Mesodermal cell (in vitro differentiated cells): ENCODE data around the gene SLC38A6.
"Not testable (repeated sequence)": the region's sequence is repeated elsewhere in the genome, so short reads cannot be mapped to it uniquely, and the experiment has no call there.

Experiments
- H3K27ac ChIP-seq: 2 replicates; pipeline ENCODE4 v1.7.0; 2013; ENCODE audit warnings: mild to moderate bottlenecking, low read depth, low read length, moderate library complexity; ENCODE audit not compliant: severe bottlenecking
- H3K36me3 ChIP-seq: 2 replicates; pipeline ENCODE4 v1.7.1; 2013; ENCODE audit warnings: mild to moderate bottlenecking, low read length, moderate library complexity; ENCODE audit not compliant: control insufficient read depth, insufficient read depth
- H3K4me1 ChIP-seq: one replicate; pipeline ENCODE4 v1.7.1; 2013; ENCODE audit warnings: mild to moderate bottlenecking, low read length; ENCODE audit not compliant: insufficient read depth, control insufficient read depth, poor library complexity, severe bottlenecking
- H3K4me3 ChIP-seq: 2 replicates; pipeline ENCODE4 v1.7.0; 2013; ENCODE audit warnings: low read length, control low read depth, mild to moderate bottlenecking; ENCODE audit not compliant: insufficient read depth, poor library complexity, severe bottlenecking; ENCODE audit errors: extremely low read depth
- H3K9me3 ChIP-seq: 2 replicates; pipeline ENCODE4 v1.7.1; 2013; ENCODE audit warnings: mild to moderate bottlenecking, low read length, moderate library complexity; ENCODE audit not compliant: control insufficient read depth
- WGBS, 2 experiments: methylation state at CpG; one replicate each; pipeline ENCODE4 v1.1.5; 2013; ENCODE audit warnings: missing lambda C conversion rate in 2 of 2; ENCODE audit not compliant: insufficient coverage in 2 of 2; 5-methylcytosine and 5-hydroxymethylcytosine counted together

Gene SLC38A6

DNA sequence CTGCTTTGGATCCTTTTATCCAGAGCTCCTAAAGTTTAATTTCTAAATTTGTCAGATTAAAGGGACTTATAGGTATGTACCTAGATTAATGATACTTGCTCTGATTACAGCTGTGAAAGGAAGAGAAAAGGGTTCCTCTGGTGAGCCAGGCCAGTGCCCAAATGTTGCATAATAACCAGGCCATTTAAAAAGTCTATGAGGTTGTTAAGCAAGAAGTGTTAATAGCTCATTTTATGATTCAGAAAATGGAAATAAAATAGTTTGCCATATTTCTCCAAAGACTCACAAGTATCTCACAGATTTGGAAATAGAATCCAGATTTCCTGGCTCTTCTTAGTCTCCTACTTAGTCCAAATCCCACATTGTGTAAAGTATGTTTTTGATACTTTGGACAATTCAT is 67.6 kb downstream of the SLC38A6 start:
- Histone ChIP-seq H3K27ac (no peak overlapping the region), H3K9me3 (no peaks in the 10 kb centered on the region)

DNA sequence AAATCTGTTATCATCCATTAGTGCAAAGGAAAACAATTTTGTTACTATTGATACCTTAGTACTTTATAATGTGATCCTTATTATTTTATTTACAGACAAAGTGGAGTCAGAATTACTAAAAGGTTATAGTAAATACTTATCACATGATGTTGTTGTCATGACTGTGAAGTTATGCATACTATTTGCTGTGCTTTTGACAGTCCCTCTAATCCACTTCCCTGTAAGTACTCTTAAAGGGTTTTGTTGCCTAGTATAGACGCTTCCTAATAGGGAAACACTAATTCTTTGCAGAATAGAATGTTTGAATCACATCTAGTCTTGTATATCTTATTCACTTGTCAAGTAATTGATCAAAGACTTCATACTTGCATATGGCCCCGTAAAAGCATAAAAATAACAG is 69.4 kb downstream of the SLC38A6 start:
- no peak overlapping the region for H3K4me3 ChIP-seq
- WGBS, 2 experiments: 86% methylated on average over 1 of the region's 2 CpGs; no CpG with 5 or more reads in 1 of the 2 experiments
- H3K9me3 ChIP-seq: no peaks in the 10 kb centered on the region
- no peaks in the 10 kb centered on the region for H3K36me3 ChIP-seq
- H3K27ac ChIP-seq: no peak overlapping the region
- H3K4me1 ChIP-seq: no peaks in the 10 kb centered on the region

More for the DNA sequence above, 67.6 kb downstream of the SLC38A6 start:
- H3K36me3 ChIP-seq: no peaks in the 10 kb centered on the region
- H3K4me1 ChIP-seq: no peaks in the 10 kb centered on the region
- H3K4me3 ChIP-seq: no peak overlapping the region

DNA sequence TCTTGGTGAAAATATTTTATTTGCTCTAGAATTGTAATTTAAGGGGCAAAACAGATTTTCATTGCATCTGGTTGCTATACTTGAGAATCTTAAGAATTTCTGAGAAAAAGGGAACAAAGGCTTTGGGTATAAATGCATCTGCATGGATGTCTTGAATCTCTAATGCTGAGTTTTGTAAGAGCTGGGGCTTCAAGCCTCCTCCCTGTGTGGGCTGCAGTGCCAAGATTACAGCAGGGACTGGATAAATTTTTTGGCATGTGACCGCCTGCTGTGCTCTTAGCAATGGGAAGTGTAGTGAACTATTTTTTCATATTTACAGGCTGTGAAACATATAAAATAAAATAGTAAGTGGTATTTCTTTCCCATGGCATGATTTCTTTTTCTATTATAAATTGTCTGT is 70.0 kb downstream of the SLC38A6 start:
- H3K9me3 ChIP-seq: no peaks in the 10 kb centered on the region
- H3K4me3 ChIP-seq: no peak overlapping the region
- no peaks in the 10 kb centered on the region for H3K4me1 ChIP-seq
- no peak overlapping the region for H3K27ac ChIP-seq
- H3K36me3 ChIP-seq: no peaks in the 10 kb centered on the region
- no CpG with 5 or more reads among the region's 1 CpG for WGBS, 2 experiments

DNA sequence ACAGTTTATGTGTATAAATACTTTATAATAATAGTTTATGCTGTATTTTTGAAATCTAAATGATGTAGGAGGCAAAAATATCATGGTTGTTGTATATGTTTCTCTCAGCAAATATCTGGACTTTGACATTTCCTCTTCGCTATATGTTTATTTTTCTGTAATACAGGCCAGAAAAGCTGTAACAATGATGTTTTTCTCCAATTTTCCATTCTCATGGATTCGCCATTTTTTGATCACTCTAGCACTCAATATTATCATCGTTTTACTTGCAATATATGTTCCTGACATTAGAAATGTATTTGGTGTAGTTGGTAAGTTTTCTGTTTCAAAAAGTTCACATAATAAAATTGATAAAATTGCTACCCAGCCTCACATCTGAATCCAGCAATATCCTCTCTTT is 70.6 kb downstream of the SLC38A6 start:
- H3K36me3 ChIP-seq: no peaks in the 10 kb centered on the region
- no peak overlapping the region for H3K27ac ChIP-seq
- no peaks in the 10 kb centered on the region for H3K4me1 ChIP-seq
- H3K9me3 ChIP-seq: no peaks in the 10 kb centered on the region
- no CpG with 5 or more reads among the region's 3 CpGs for WGBS, 2 experiments
- H3K4me3 ChIP-seq: no peak overlapping the region

DNA sequence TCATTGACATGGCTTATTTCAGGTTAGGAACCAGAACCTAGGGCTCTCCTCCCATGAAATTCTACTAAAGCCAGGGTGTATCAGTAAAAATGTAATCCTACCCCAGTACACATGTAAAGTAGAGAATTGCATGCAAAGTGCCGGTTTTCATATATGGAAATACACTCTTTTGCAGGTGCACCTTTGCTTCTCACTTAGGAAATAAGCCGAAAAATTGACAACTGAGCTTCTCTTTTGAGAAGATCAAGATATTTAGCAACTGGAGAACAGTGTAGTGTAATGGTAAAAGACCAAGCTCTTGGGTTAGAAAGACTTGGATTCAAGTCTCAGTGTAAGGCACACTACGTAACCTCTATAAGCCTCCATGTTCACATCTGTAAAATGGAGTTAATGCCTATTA is 82.4 kb downstream of the SLC38A6 start:
- Histone ChIP-seq H3K9me3 (no peaks in the 10 kb centered on the region), H3K4me1 (no peaks in the 10 kb centered on the region), H3K27ac (no peak overlapping the region), H3K4me3 (no peak overlapping the region), H3K36me3 (no peaks in the 10 kb centered on the region)
- 88 to 100% methylated on average over 2 to 3 of the region's 3 CpGs for WGBS, 2 experiments

DNA sequence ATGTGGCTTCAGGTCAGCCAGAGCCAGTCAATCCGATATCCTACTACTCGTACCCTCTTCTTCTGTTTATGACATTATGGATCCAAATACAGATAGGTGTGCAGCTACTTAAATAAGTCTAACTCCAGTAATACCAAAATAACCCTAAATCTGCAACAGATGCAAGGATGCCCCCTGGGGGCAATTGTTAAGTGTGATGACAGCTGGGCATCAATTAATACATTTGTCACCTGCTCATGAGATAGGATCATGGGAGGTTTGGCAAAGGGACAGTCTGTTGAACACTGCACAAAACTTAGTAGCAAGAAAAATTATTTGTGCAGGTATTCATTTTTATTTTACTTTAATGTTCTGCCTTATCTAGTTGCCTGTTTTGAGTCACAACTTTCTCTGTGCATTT is 83.2 kb downstream of the SLC38A6 start:
- no peaks in the 10 kb centered on the region for H3K4me1 ChIP-seq
- no peak overlapping the region for H3K4me3 ChIP-seq
- H3K27ac ChIP-seq: no peak overlapping the region
- 67 to 100% methylated on average over 1 to 2 of the region's 2 CpGs for WGBS, 2 experiments
- no peaks in the 10 kb centered on the region for H3K36me3 ChIP-seq
- no peaks in the 10 kb centered on the region for H3K9me3 ChIP-seq

DNA sequence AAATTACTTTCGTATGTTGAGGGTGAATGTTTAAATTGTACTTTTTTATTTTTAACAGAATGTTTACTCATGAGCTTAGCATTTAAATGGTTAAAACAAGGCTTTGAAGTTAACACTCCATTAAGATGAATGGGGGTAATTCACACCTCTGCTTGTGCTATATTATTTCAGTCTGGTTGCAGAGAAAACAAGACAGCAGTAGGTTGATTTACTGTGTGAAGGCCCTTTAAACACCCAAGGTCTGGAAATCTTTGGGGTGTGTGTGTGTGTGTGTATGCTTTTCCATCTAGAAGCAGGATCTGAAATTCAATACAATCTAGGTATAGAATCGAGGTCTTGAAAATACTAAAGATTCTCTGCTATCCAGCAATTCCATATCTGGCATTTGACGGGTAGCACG is 83.8 kb downstream of the SLC38A6 start:
- Histone ChIP-seq H3K4me3 (no peak overlapping the region), H3K27ac (no peak overlapping the region), H3K36me3 (no peaks in the 10 kb centered on the region), H3K4me1 (no peaks in the 10 kb centered on the region), H3K9me3 (no peaks in the 10 kb centered on the region)
- WGBS, 2 experiments: 79% methylated on average over 3 of the region's 4 CpGs; no CpG with 5 or more reads in 1 of the 2 experiments

DNA sequence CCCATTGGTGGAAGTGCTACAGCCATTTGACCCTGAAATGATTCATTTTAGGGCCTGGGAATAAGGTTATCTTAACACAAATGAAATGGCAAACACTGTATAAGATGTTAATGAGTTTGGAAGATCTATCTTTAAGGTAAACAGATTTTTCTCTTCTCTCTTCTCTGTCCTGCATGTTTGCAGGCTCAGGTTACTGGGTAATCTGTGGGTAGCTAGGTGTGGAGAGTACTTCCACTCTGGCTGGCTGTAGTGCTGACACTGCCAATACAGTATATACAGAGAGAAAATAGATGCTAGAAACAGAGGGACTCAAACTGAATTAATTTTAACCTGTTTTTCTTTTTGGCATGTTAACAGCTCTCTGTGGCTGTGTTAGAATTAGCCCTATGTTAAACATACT is 84.6 kb downstream of the SLC38A6 start:
- H3K4me3 ChIP-seq: no peak overlapping the region
- H3K36me3 ChIP-seq: no peaks in the 10 kb centered on the region
- H3K4me1 ChIP-seq: no peaks in the 10 kb centered on the region

DNA sequence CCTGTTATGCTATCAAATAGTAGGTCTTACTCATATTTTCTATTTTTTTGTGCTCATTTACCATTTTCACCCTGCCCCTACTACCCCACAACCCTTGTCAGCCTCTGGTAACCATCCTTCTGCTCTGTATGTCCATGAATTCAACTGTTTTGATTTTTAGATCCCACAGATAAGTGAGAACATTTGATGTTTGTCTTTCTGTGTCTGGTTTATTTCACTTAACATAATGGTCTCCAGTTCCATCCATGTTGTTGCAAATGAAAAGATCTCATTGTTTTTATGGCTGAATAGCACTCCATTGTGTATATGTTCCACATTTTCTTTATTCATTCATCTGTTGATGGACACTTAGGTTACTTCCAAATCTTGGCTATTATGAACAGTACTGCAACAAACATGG is 91.4 kb downstream of the SLC38A6 start:
- H3K4me1 ChIP-seq, H3K27ac ChIP-seq, H3K4me3 ChIP-seq, H3K9me3 ChIP-seq, H3K36me3 ChIP-seq: not testable (repeated sequence)

More for the DNA sequence above, 84.6 kb downstream of the SLC38A6 start:
- Histone ChIP-seq H3K9me3 (no peaks in the 10 kb centered on the region), H3K27ac (no peak overlapping the region)

DNA sequence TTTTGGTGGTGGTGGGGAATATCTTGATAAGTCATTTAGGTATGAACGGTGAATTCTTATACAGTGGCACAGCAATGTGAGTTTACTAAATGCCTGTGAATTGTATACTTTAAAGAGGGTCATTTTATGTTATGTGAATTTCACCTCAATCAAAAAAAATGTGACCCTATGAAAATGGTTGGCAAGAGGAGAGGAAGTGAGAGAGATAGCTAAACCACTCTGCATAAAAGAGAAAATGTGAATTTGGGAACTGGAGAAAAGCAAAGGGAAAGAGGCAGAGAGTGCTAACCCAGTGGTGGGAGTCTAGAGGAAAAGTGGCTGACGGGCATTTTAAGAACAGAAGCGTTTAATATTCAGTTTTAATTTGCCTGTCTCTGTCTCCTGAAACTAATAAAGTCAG is 93.8 kb downstream of the SLC38A6 start:
- WGBS, 2 experiments: no CpG with 5 or more reads among the region's 3 CpGs
- Histone ChIP-seq H3K4me1 (no peaks in the 10 kb centered on the region), H3K27ac (no peak overlapping the region)

DNA sequence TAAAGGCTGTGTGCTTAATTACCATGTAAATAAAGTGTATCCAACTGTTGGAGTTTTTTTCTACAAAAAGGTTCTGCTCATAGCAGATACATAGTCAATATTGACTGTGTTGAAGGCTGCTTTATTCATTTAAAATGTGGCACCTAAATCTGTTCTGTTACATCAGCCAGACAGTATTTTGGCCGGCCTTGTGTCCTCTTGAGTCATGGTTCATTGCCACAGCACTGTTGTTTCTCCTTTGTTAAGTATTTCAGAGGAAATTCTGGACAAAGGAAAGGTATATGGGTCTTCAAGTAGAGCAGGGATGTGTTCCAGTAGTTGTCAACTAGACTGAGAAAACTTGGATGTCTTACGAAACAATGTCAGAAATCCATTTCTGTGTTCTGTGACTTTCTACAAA is 95.5 kb downstream of the SLC38A6 start:
- Histone ChIP-seq H3K36me3 (no peaks in the 10 kb centered on the region), H3K27ac (no peak overlapping the region), H3K9me3 (no peaks in the 10 kb centered on the region), H3K4me3 (no peak overlapping the region), H3K4me1 (no peaks in the 10 kb centered on the region)
- WGBS, 2 experiments: 86 to 100% methylated on average over 1 of the region's 2 CpGs

More for the DNA sequence above, 93.8 kb downstream of the SLC38A6 start:
- Histone ChIP-seq H3K4me3 (no peak overlapping the region), H3K36me3 (no peaks in the 10 kb centered on the region), H3K9me3 (no peaks in the 10 kb centered on the region)

DNA sequence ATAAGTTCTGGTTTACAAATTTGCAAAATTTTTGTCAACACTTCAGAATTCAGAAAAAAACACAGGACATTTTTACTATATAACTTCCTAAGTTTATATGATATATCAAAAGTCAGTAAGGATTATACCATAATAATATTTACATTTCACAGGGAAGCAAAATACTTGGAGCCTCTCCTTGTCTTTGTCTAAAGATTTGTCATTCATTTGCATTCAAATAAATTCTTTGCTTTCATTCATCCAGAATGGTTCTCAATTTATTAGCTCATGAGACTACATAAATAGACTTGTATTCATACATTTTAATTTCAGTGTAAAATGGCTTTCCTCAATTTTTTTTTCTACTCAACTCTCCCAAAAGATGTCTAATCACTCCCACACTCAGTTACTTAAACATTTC is 96.4 kb downstream of the SLC38A6 start:
- no peak overlapping the region for H3K27ac ChIP-seq
- H3K36me3 ChIP-seq: no peaks in the 10 kb centered on the region
- no peaks in the 10 kb centered on the region for H3K4me1 ChIP-seq
- no peak overlapping the region for H3K4me3 ChIP-seq
- no peaks in the 10 kb centered on the region for H3K9me3 ChIP-seq
